SK-N-SH (cell line): Measurements from ENCODE around the gene ASF1B. TPM values are rescaled to one million over a fixed set of nuclear protein-coding genes. Genes with fewer than 3 reads are reported as not detected.

Experiments used
- CTCF ChIA-PET: fragments of 300-600, 350-600 bp; formaldehyde crosslinking; extraction: SDS; loops from one replicate; lab custom pipeline; 2021; lab: Yijun Ruan, JAX
- POLR2A ChIA-PET: fragments of 350-600 bp; sonication (Branson Sonifier 250); formaldehyde crosslinking; extraction: SDS; loops from one replicate; lab custom pipeline; 2020; ENCODE audit warnings: antibody characterized with exemption, inconsistent platforms; lab: Yijun Ruan, JAX
- DNase-seq: peaks from one replicate; pipeline ENCODE4 v3.0.0; 2012
- H2AFZ ChIP-seq: fragments of 200-600 bp; sonication (generic); 2 replicates; pipeline ENCODE4 v1.8.1; 2016; ENCODE audit warnings: antibody characterized with exemption, mild to moderate bottlenecking, low read depth
- H3F3A ChIP-seq: fragments of 200-600 bp; sonication (generic); replicated peaks from 2 replicates; pipeline ENCODE3; 2016; ENCODE audit warnings: antibody characterized with exemption, mild to moderate bottlenecking; ENCODE audit not compliant: insufficient read depth
- H3K27ac ChIP-seq, 2 experiments: fragments of 200-500 bp in 1 of 2; fragments of 200-600 bp in 1 of 2; sonication (Bioruptor generic) in 1 of 2; sonication (generic), shearing (Covaris generic) in 1 of 2; 2 replicates each; pipeline versions ENCODE4 v1.5.1 to v1.6.1; 2014 to 2016; ENCODE audit warnings: low read depth in 2 of 2, inconsistent platforms in 1 of 2, low read length in 1 of 2, mild to moderate bottlenecking in 1 of 2, mixed read lengths in 1 of 2
- H3K27me3 ChIP-seq: fragments of 200-600 bp; sonication (generic), shearing (Covaris generic); 2 replicates; pipeline ENCODE4 v1.6.1; 2016; ENCODE audit warnings: mixed run types; ENCODE audit not compliant: insufficient read depth
- H3K36me3 ChIP-seq, 2 experiments: fragments of 200-500 bp in 1 of 2; fragments of 200-600 bp in 1 of 2; sonication (Bioruptor generic) in 1 of 2; sonication (generic) in 1 of 2; replicated peaks in 1 of 2; 2 replicates each; pipeline versions ENCODE3 to v1.5.1; 2014 to 2016; ENCODE audit warnings: low read length in 1 of 2, mild to moderate bottlenecking in 1 of 2; ENCODE audit not compliant: insufficient read depth in 2 of 2, control insufficient read depth in 1 of 2
- H3K4me1 ChIP-seq, 2 experiments: fragments of 200-500 bp in 1 of 2; fragments of 200-600 bp in 1 of 2; sonication (Bioruptor generic) in 1 of 2; sonication (generic), shearing (Covaris generic) in 1 of 2; 2 replicates each; pipeline versions ENCODE4 v1.5.1 to v1.6.1; 2014 to 2016; ENCODE audit warnings: low read depth in 1 of 2, low read length in 1 of 2, mixed run types in 1 of 2; ENCODE audit not compliant: insufficient read depth in 2 of 2, control insufficient read depth in 1 of 2
- H3K4me2 ChIP-seq: fragments of 200-600 bp; sonication (generic), shearing (Covaris generic); 2 replicates; pipeline ENCODE4 v1.6.1; 2017; ENCODE audit warnings: mixed run types
- H3K4me3 ChIP-seq, 2 experiments: fragments of 200-500 bp in 1 of 2; fragments of 200-600 bp in 1 of 2; sonication (Bioruptor generic) in 1 of 2; sonication (generic), shearing (Covaris generic) in 1 of 2; 2 replicates each; pipeline versions ENCODE4 v1.5.1 to v1.8.1; 2014 to 2016; ENCODE audit warnings: low read depth in 2 of 2, inconsistent platforms in 1 of 2, low read length in 1 of 2, mild to moderate bottlenecking in 1 of 2, mixed read lengths in 1 of 2, moderate library complexity in 1 of 2
- H3K79me2 ChIP-seq: fragments of 200-600 bp; sonication (generic); 2 replicates; pipeline ENCODE4 v1.8.1; 2017; ENCODE audit warnings: mild to moderate bottlenecking; ENCODE audit not compliant: insufficient read depth
- H3K9ac ChIP-seq: fragments of 200-600 bp; sonication (generic); 2 replicates; pipeline ENCODE4 v1.6.1; 2017; ENCODE audit warnings: mixed run types
- H3K9me2 ChIP-seq: fragments of 200-600 bp; sonication (generic); 2 replicates; pipeline ENCODE4 v1.6.1; 2017; ENCODE audit warnings: mixed run types
- H3K9me3 ChIP-seq: fragments of 200-600 bp; sonication (generic); 2 replicates; pipeline ENCODE4 v1.6.1; 2017; ENCODE audit warnings: mixed run types, mild to moderate bottlenecking, moderate library complexity
- H4K20me1 ChIP-seq: fragments of 200-600 bp; sonication (generic); 2 replicates; pipeline ENCODE4 v1.6.1; 2017; ENCODE audit warnings: mild to moderate bottlenecking, mixed run types; ENCODE audit not compliant: insufficient read depth
- FOSL2 ChIP-seq: IDR thresholded peaks from 2 replicates; pipeline ENCODE4 v1.4.0; 2012; ENCODE audit warnings: low read depth, mild to moderate bottlenecking, moderate library complexity, borderline replicate concordance
- NFIC ChIP-seq: IDR thresholded peaks from 2 replicates; pipeline ENCODE4 v1.4.0; 2012; ENCODE audit warnings: borderline replicate concordance
- POLR2AphosphoS5 ChIP-seq: IDR thresholded peaks from 2 replicates; pipeline ENCODE4 v1.6.1; 2012; ENCODE audit warnings: low read depth, low read length
- RAD21 ChIP-seq: IDR thresholded peaks from 2 replicates; pipeline ENCODE4 v1.6.1; 2012; ENCODE audit warnings: mild to moderate bottlenecking, low read length
- RCOR1 ChIP-seq: fragments of 150-350 bp; IDR thresholded peaks from 2 replicates; pipeline ENCODE4 v1.6.1; 2017; ENCODE audit warnings: antibody characterized with exemption, low read length
- RFX5 ChIP-seq: IDR thresholded peaks from 2 replicates; pipeline ENCODE4 v1.6.1; 2012; ENCODE audit warnings: mild to moderate bottlenecking, improper control_type of control experiment, low read length
- SMC3 ChIP-seq: IDR thresholded peaks from 2 replicates; pipeline ENCODE4 v1.6.1; 2012; ENCODE audit warnings: low read depth, low read length, improper control_type of control experiment
- TCF12 ChIP-seq: IDR thresholded peaks from 2 replicates; pipeline ENCODE4 v1.4.0; 2012
- WGBS: methylation state at CpG from one replicate; pipeline ENCODE4 v1.1.6; 2017; ENCODE audit warnings: low lambda C conversion rate; 5-methylcytosine and 5-hydroxymethylcytosine counted together
- polyA plus RNA-seq, 3 experiments: library from polyadenylated mRNA; depleted of rRNA; stranded (reverse); fragments of >200 nt; gene quantifications; 2 replicates each; pipeline ENCODE4 v1.2.3, GENCODE V29; 2012
- TF ChIP-seq, protein P1 (sequence below): fragments of 150-350 bp; IDR thresholded peaks from 2 replicates; pipeline ENCODE4 v1.6.1; 2016; ENCODE audit warnings: mild to moderate bottlenecking, low read depth, low read length
- TF ChIP-seq, protein P2 (sequence below): IDR thresholded peaks from 2 replicates; pipeline ENCODE4 v1.4.0; 2012; ENCODE audit warnings: low read depth, borderline replicate concordance
- TF ChIP-seq, protein P3 (sequence below): fragments of 200-600 bp; sonication (generic); IDR thresholded peaks from 2 replicates; pipeline ENCODE4 v1.6.1; 2017; ENCODE audit warnings: antibody characterized with exemption, mild to moderate bottlenecking, moderate library complexity

The ASF1B gene
- polyA plus RNA-seq, 1 of the 3 experiments (the other 2 are of a cell fraction), result 19.0 TPM

DNA sequence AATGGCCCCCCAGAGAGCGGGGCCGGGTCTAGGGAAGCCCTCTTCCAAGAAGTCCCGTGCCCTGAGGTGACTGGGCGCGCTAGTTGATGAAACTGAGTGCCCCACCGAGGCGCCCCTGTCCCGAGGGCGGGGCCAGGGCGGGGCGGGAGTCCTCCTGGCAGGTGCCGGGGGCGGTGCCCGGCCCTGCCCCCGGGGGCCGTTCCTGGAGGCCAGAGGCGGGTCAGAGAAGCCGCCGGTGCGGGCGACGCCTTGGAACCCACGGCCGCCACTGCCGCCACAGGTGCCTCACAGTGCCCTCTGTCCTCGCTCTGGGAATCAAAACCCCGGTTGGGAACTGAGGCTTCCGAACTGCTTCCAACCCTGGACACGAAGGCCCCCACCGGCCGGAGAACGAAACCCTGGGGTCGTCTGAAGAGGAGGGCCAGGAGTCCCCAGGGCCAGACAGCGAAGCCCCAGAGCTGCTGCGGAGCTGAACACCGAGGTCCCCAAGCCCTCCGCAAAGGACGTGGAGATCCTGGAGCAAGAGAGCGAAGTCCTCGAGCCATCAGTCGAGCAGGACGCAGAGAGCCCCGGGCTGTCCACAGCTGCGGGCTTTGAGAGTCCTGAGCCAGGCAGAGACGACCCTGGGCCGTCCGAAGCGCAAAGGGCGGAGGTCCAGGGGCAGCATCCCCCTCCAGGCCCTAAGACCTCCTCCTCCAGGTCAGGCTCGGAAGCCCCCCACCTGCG lies 63.7 kb downstream of the ASF1B start, which contains the start of gene MISP3:
MISP3 (plus strand) TSS at position 252 of the 726 bp plus-strand sequence. CDS start 524 bp downstream, outside the sequence.
- H3K9ac ChIP-seq, result peak within 1 kb of the TSS; percentile 70
- H3K4me1 ChIP-seq, result peaks cover 0 to 14% of the 10 kb centered on the region in 2 experiments; a peak in 1 of 4 replicates
- H3K9me2 ChIP-seq, result no peaks in the 10 kb centered on the region
- no peaks in the 10 kb centered on the region for H3K79me2 ChIP-seq
- H2AFZ ChIP-seq, result peak within 1 kb of the TSS; percentile 99; the same call in 1 of the 2 replicates
- H4K20me1 ChIP-seq, result no peaks in the 10 kb centered on the region
- H3F3A ChIP-seq, result no peaks in the 10 kb centered on the region
- DNase-seq, result peak; percentile 46
- POLR2A ChIA-PET, result interaction anchor here (0.5 to 1.6 kb wide), 5 partner anchors 9 to 191 kb away, joined by 3 to 6 read pairs (median 3); no protein-coding TSS in a partner anchor
- peak within 1 kb of the TSS; percentile 60 to 85 for H3K4me3 ChIP-seq
- TF ChIP-seq SMC3 (no peak), RAD21 (no peak), NFIC (no peak), TCF12 (no peak), FOSL2 (no peak), RFX5 (no peak), POLR2AphosphoS5 (no peak)
- TF ChIP-seq, protein P1, sequence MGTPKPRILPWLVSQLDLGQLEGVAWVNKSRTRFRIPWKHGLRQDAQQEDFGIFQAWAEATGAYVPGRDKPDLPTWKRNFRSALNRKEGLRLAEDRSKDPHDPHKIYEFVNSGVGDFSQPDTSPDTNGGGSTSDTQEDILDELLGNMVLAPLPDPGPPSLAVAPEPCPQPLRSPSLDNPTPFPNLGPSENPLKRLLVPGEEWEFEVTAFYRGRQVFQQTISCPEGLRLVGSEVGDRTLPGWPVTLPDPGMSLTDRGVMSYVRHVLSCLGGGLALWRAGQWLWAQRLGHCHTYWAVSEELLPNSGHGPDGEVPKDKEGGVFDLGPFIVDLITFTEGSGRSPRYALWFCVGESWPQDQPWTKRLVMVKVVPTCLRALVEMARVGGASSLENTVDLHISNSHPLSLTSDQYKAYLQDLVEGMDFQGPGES, result no peak
- TF ChIP-seq, protein P2, sequence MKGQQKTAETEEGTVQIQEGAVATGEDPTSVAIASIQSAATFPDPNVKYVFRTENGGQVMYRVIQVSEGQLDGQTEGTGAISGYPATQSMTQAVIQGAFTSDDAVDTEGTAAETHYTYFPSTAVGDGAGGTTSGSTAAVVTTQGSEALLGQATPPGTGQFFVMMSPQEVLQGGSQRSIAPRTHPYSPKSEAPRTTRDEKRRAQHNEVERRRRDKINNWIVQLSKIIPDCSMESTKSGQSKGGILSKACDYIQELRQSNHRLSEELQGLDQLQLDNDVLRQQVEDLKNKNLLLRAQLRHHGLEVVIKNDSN, result no peak
- TF ChIP-seq, all 33 proteins: peak for 0
- no peaks in the 10 kb centered on the region for H3K36me3 ChIP-seq
- H3K4me2 ChIP-seq, result peak within 1 kb of the TSS; percentile 93
- no peaks in the 10 kb centered on the region for H3K9me3 ChIP-seq
- peak within 1 kb of the TSS; percentile 24 to 50; a peak in 3 of 4 replicates for H3K27ac ChIP-seq
- CTCF ChIA-PET, result interaction anchor here (0.6 to 6.7 kb wide), 50 partner anchors 8 to 801 kb away, joined by 3 to 146 read pairs (median 5); partner anchors contain the start of genes ADGRE5, BRME1, C19orf67 and CC2D1A
- no CpG with 5 or more reads among the region's 51 CpGs for WGBS
- H3K27me3 ChIP-seq, result no peaks in the 10 kb centered on the region

DNA sequence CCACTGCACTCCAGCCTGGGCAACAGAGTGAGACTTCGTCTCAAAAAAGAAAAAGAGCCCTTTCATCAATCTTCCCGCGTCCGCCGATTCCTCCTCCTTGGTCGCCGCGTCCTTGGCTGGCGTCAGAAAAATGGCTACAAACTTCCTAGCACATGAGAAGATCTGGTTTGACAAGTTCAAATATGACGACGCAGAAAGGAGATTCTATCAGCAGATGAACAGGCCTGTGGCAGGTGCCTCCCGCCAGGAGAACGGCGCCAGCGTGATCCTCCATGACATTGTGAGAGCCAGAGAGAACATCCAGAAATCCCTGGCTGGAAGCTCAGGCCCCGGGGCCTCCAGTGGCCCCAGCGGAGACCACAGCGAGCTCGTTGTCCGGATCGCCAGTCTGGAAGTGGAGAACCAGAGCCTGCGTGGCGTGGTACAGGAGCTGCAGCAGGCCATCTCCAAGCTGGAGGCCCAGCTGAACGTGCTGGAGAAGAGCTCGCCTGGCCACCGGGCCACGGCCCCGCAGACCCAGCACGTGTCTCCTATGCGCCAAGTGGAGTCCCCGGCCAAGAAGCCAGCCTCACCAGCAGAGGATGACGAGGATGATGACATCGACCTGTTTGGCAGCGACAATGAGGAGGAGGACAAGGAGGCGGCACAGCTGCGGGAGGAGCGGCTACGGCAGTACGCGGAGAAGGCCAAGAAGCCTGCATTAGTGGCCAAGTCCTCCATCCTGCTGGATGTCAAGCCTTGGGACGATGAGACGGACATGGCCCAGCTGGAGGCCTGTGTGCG lies 65.9 kb downstream of the ASF1B start:
- Histone ChIP-seq H2AFZ (no peak overlapping the region), H3K4me3 (no peak overlapping the region), H3F3A (no peaks in the 10 kb centered on the region), H3K79me2 (no peaks in the 10 kb centered on the region), H4K20me1 (no peaks in the 10 kb centered on the region), H3K9me3 (no peaks in the 10 kb centered on the region), H3K9me2 (no peaks in the 10 kb centered on the region), H3K36me3 (no peaks in the 10 kb centered on the region), H3K9ac (no peak overlapping the region), H3K4me1 (peaks cover 0 to 14% of the 10 kb centered on the region in 2 experiments; a peak in 1 of 4 replicates), H3K27me3 (no peaks in the 10 kb centered on the region), H3K4me2 (no peak overlapping the region), H3K27ac (no peak overlapping the region)
- POLR2A ChIA-PET, result interaction anchor here (1.0 kb wide), 1 partner anchor 64 kb away, joined by 3 read pairs; the partner anchor contains the start of gene RFX1
- DNase-seq, result no peak
- CTCF ChIA-PET, result interaction anchor here (0.6 to 6.7 kb wide), 16 partner anchors 11 to 410 kb away, joined by 3 to 146 read pairs (median 6); partner anchors contain the start of genes ASF1B, C19orf67, IL27RA and NANOS3
- TF ChIP-seq, protein P3, sequence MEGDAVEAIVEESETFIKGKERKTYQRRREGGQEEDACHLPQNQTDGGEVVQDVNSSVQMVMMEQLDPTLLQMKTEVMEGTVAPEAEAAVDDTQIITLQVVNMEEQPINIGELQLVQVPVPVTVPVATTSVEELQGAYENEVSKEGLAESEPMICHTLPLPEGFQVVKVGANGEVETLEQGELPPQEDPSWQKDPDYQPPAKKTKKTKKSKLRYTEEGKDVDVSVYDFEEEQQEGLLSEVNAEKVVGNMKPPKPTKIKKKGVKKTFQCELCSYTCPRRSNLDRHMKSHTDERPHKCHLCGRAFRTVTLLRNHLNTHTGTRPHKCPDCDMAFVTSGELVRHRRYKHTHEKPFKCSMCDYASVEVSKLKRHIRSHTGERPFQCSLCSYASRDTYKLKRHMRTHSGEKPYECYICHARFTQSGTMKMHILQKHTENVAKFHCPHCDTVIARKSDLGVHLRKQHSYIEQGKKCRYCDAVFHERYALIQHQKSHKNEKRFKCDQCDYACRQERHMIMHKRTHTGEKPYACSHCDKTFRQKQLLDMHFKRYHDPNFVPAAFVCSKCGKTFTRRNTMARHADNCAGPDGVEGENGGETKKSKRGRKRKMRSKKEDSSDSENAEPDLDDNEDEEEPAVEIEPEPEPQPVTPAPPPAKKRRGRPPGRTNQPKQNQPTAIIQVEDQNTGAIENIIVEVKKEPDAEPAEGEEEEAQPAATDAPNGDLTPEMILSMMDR, result no peak
- TF ChIP-seq RCOR1, result no peak
- WGBS, result 95% methylated on average over 32 of the region's 43 CpGs

Other genes with a start within 250 kb of the ASF1B start
- 1.5 and 1.8 TPM in 2 replicates for gene BRME1, start 230.5 kb downstream of the ASF1B start, polyA plus RNA-seq (2012; rRNA removed)
- 18.7 and 24.2 TPM in 2 replicates for gene CC2D1A, start 230.4 kb downstream of the ASF1B start, polyA plus RNA-seq (2012; rRNA removed)
- gene PODNL1, start 198.2 kb downstream of the ASF1B start, polyA plus RNA-seq (2012; rRNA removed), result 4.2 and 7.5 TPM in 2 replicates
- gene DCAF15, start 184.1 kb downstream of the ASF1B start, polyA plus RNA-seq (2012; rRNA removed), result 36.7 and 55.6 TPM in 2 replicates
- 0.54 and 1.5 TPM in 2 replicates for gene RFX1, start 130.3 kb downstream of the ASF1B start, polyA plus RNA-seq (2012; rRNA removed)
- gene RLN3, start 108.4 kb downstream of the ASF1B start, polyA plus RNA-seq (2012; rRNA removed), result not detected in 2 replicates
- gene IL27RA, start 104.8 kb downstream of the ASF1B start, polyA plus RNA-seq (2012; rRNA removed), result 9.3 TPM in 2 replicates
- 5.2 and 5.5 TPM in 2 replicates for gene PALM3, start 74.5 kb downstream of the ASF1B start, polyA plus RNA-seq (2012; rRNA removed)
- 1.6 and 2.6 TPM in 2 replicates for gene MISP3, start 63.8 kb downstream of the ASF1B start, polyA plus RNA-seq (2012; rRNA removed)
- gene C19orf67, start 50.8 kb downstream of the ASF1B start, polyA plus RNA-seq (2012; rRNA removed), result not detected in 2 replicates
- 11.7 and 19.0 TPM in 2 replicates for gene SAMD1, start 45.8 kb downstream of the ASF1B start, polyA plus RNA-seq (2012; rRNA removed)
- 17.2 and 48.4 TPM in 2 replicates for gene PRKACA, start 18.8 kb downstream of the ASF1B start, polyA plus RNA-seq (2012; rRNA removed)
- 13.4 TPM in 2 replicates for gene ADGRL1, start 69.6 kb upstream of the ASF1B start, polyA plus RNA-seq (2012; rRNA removed)
- 4.0 and 5.5 TPM in 2 replicates for gene ADGRE5, start 244.9 kb upstream of the ASF1B start, polyA plus RNA-seq (2012; rRNA removed)